GM18858 (cell line): ENCODE data around the gene SIPA1.

ENCODE experiments used
- ATAC-seq: cut with Tn5 transposase; IDR thresholded peaks from one replicate; pipeline ENCODE4 v1.9.1; 2021; ENCODE audit not compliant: unreplicated experiment

SIPA1 gene

GRCh38 chr11:65607614-65608426 is 30.1 kb upstream of the SIPA1 start:
- ATAC-seq: no peak

DNA sequence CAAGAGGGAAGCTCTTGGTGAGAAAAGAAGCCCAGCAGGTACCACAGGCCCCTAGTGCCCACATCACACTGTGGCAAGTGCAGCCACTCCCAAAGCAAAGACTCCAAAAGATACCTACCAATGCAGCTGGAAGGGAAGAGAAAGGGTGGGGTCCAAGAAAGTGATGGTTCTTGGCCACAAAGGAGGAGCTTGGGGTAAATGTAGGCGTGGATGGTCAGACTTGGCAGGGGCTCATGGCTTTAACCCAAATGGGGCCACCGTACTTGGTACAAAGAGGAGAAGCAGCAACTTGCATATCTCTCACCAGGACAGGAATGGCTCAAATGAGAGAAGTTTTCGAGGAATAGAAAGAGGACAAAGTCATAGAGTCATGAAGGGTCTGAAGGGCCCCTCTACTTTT is 28.7 kb upstream of the SIPA1 start:
- no peak for ATAC-seq

- ATAC-seq: no peak
These were observed 28.2 kb upstream of the SIPA1 start for GRCh38 chr11:65609665-65610064.

- ATAC-seq: no peak
These were observed 27.5 kb upstream of the SIPA1 start for GRCh38 chr11:65610404-65610803.

- no peak for ATAC-seq
These were observed 26.7 kb upstream of the SIPA1 start for GRCh38 chr11:65611028-65611757.

DNA sequence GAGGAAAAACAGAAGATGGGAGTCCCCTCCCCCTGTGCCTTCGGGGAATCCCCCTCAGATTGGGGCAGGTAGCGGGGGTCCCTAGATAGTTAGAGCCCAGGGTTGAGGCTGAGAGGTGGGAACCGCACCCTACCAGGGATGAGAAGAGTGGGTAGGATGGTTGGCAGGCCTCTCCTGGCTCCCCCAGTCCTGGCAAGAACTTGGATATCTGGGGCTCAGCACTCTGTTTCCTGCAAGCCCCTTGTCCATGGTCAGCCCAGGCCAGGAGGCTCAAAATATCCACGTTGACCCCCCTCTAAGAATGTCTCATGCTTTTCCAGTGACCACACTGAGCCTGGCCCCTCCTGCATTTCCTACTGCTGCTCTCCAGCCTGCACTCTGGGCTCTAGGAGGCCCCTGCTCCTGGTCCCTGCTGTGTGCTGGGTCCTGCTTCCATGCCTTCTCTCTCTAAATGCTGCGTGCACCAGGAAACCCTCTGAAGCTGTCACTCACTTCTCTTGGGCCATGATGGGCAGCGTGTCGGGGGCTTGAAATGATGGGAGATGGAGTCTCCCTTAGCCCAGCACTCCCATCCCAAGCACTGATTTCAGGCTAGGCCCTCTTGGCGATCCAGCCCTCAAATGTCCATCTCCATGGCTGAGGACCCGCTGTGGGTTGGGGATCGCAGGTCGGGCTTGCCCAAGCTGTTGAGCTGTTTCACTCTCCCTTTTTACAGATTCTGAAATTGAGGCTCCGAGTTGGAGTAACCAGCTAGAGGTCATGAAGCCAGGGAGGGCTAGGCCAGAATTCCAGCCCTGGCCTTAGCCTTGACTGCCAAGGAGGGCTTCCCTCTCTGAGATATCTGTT is 25.9 kb upstream of the SIPA1 start:
- ATAC-seq: no peak

DNA sequence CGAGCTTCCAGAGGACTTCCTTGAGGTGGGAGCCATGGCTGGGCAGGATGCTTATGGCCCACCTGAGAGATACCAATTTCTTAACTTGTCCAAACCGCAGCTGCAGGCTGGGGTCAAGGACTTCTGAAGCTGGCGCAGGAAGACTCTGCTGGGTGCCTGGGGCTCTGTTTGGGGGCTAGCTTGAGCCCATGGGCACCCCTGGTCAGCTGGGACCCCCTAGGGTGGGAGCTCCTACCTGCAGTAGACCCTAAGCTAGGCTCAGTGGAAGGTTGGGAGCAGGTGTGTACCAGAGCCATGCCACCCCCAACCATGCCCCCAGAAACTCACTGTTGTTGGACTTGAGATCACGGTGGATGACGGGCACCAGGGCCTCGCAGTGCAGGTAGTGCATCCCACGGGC is 25.2 kb upstream of the SIPA1 start:
- no peak for ATAC-seq

- ATAC-seq: no peak
These were observed 24.6 kb upstream of the SIPA1 start for GRCh38 chr11:65613091-65613928.

DNA sequence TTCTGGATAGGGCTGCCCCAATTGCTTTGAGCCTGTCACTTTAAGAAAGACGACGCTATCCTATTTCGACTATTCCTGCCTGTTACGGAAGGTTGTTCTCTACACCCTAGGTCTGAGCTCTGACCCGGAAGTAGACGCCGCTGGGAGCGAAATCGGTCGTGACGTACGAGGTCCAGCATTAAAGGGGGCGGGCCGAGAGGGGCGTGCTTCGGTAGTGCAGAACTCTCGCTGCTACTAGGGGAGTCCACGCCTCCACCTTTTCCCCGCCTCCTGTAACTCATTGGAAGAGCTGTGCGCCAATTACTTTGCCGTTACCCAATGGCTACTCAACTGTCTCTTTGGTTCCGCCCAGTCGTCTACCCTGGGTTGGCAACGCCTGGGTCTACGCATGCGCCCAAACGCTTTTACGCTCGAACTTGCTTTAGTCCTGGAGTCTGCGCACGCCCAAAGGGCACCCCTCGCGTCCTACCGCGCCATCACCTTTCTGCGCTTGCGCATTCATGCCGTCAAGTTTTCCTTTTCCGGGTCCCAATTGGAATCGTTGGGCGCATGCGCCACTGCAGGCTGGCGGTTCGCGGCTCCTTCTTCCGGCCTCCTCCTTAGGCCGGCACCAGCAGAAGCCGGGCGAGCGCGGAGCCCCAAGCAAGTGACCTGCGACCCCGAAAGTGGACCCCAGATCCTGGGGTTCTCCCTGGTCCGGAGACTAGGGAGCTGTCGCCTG is 22.5 kb upstream of the SIPA1 start, which contains the start of gene PCNX3:
Gene PCNX3, plus strand, starts transcription at position 548 of the 721 bp plus-strand sequence. CDS start 536 bp downstream, outside the sequence.
- peak; percentile 69 for ATAC-seq

DNA sequence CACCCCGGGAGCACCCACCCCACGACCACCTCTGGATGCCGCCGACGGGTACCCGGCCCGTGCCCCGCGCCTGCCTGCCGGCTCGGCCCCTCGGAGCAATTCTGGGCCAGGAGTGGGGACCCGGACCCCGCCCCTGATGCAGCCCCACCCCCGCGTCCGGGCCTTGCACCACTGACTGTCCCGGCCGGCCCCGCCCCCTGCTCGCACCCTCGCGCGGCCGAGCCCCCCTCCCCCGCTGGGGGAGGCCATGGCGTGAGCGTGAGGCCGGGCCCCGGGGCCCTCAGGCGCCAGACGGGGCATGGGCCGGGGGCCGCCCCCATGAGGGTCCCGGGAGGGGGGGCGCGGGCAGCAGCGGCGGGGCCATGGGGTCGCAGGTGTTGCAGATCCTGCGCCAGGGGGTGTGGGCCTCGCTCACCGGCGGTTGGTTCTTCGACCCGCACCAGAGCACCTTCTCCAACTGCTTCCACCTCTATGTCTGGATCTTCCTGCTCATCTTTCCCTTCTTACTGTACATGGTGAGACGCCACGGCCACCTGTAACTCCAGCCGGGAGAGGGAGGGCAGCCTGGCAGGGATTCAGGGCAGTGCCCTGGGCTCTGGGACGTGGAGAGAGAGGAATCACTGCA is 21.8 kb upstream of the SIPA1 start:
- no peak for ATAC-seq

GRCh38 chr11:65616575-65617001 is 21.3 kb upstream of the SIPA1 start:
- ATAC-seq: no peak

GRCh38 chr11:65617136-65617850 is 20.6 kb upstream of the SIPA1 start:
- no peak for ATAC-seq

- no peak for ATAC-seq
These were observed 19.7 kb upstream of the SIPA1 start for GRCh38 chr11:65617990-65618751.

GRCh38 chr11:65618763-65619162 is 19.1 kb upstream of the SIPA1 start:
- ATAC-seq: no peak

- ATAC-seq: no peak
These were observed 18.5 kb upstream of the SIPA1 start for GRCh38 chr11:65619281-65619928.

DNA sequence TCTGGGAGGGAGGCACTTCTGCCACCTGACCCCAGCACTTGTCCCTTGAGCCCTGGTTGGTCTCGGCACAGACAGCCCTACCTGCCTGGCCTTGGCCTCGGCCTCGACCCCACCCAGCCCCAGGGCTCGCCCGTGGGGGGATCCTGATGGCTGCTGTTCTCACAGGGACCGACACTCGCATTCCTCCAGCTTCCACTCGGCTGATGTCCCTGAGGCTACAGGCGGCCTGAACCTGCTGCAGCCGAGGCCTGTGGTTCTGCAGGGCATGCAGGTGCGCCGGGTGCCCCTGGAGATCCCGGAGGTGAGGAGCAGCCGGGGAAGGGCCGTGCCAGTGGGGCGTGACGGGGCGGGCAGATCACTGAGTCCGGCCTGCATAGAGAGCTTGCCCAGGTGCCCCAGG is 17.2 kb upstream of the SIPA1 start:
- no peak for ATAC-seq

GRCh38 chr11:65621460-65621859 is 16.4 kb upstream of the SIPA1 start:
- ATAC-seq: no peak
